Loucy (cell line): ENCODE results near the gene PPID.

Experiments used
- EZH2phosphoT487 ChIP-seq: fragments of 200-600 bp; IDR thresholded peaks from 2 replicates; pipeline ENCODE4 v1.6.1; 2018; ENCODE audit warnings: antibody characterized with exemption, mild to moderate bottlenecking, moderate library complexity, borderline replicate concordance
- TF ChIP-seq, protein P1 (sequence below): fragments of 200-600 bp; sonication (generic); conservative IDR thresholded peaks from 2 replicates; pipeline ENCODE4 v1.5.1; 2014; ENCODE audit warnings: mild to moderate bottlenecking, antibody characterized with exemption, low read length

DNA sequence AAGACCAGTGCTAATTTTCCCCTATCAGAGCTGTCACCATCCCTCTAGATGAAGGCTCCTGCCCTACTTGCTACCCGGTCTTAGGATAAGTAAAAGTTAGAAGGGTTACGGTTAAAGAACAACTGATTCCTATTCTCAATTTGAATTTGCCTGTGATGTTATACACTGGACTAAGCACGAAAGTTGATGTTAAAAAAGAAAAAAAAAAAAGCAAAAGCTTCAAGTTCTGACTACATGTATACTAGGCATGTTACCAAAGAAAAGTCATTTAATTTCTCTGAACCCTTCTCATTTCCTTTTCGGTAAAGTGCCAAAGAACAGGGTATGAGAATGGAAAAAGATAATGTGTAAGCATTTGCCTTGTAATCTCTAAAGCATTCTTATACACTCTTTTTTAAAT lies 1.4 kb upstream of the PPID start:
- no peak for TF ChIP-seq EZH2phosphoT487
- TF ChIP-seq, protein P1, sequence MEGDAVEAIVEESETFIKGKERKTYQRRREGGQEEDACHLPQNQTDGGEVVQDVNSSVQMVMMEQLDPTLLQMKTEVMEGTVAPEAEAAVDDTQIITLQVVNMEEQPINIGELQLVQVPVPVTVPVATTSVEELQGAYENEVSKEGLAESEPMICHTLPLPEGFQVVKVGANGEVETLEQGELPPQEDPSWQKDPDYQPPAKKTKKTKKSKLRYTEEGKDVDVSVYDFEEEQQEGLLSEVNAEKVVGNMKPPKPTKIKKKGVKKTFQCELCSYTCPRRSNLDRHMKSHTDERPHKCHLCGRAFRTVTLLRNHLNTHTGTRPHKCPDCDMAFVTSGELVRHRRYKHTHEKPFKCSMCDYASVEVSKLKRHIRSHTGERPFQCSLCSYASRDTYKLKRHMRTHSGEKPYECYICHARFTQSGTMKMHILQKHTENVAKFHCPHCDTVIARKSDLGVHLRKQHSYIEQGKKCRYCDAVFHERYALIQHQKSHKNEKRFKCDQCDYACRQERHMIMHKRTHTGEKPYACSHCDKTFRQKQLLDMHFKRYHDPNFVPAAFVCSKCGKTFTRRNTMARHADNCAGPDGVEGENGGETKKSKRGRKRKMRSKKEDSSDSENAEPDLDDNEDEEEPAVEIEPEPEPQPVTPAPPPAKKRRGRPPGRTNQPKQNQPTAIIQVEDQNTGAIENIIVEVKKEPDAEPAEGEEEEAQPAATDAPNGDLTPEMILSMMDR = no peak
